ENCODE measurements around the gene ST3GAL4. TPM values are rescaled to one million over a fixed set of nuclear protein-coding genes. Genes with fewer than 3 reads are reported as not detected.

Gene ST3GAL4
- total and polyA plus RNA-seq, 9 of the 15 experiments (the other 6 are each of a cell fraction or from before 2014, with no cell fraction given) = 0.27 to 22.9 (median 10.5) TPM

DNA sequence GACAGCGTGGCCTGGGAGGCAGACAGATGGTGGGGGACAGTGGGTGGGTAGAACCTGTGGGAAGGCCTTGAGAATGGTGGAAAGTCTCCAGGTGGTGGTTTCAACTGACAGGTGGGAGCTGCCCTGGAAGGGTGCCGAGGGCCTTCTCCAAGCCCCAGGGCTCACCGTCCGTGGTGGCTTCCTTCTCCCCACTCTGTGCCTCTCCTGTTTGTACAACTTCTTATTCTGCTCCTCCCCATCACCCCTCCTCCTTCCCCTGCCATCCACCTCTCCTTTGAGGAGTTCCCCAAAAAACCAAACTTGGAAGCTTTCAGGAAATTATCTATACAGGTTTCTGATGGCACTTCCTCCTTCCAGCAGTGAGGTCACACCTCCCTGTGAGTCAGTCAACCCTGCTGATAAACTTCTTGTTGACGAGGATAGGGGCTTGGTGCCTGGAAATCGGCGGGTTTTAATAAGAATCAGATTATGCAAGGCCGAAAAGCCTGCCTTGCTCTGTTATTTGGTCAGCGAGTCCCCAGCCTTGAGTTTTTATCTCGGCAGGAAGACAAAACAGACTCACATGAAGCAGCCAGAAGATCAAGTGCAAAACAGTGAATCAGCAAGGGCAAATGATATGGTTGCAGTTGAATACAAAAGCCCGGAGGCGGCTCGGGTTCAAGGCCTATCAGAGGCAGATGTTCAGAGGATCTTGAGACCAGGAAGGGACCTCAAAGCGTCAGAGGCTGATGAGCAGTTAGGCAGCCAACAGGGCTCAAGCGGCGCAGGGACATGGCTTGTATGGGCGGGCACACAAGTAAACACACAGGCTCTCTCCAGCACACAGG is 9.5 kb upstream of the ST3GAL4 start (continued):
- TF ChIP-seq CBX3 (IDR thresholded peaks at IDR 0.05; ENCODE audit: borderline replicate concordance in 1 of 2, low read length in 2 of 2) (peak in 1 of 2 experiments; percentile 40; a peak in 2 of 3 replicates), RBFOX2 (IDR thresholded peaks at IDR 0.05; ENCODE audit: low read depth, low read length) (peak; percentile 63), FOXM1 (IDR thresholded peaks at IDR 0.05; ENCODE audit: low read depth) (peak; percentile 77), FOXM1 (CRISPR knock-in tag; IDR thresholded peaks at IDR 0.05; ENCODE audit: low read depth) (no peak), CCNT2 (IDR thresholded peaks at IDR 0.05; ENCODE audit: borderline replicate concordance, extremely low read depth, insufficient read length, low read depth, low read length) (peak; percentile 71), EP400 (IDR thresholded peaks at IDR 0.05) (peak; percentile 78), ZNF23 (CRISPR knock-in tag; IDR thresholded peaks at IDR 0.05) (no peak), HMG20A (CRISPR knock-in tag; conservative IDR thresholded peaks at IDR 0.05) (0 out of 2 replicates have a peak, but pooled peaks have one; percentile 40), ARID1B (IDR thresholded peaks at IDR 0.05) (peak; percentile 95), NBN (IDR thresholded peaks at IDR 0.05; ENCODE audit: low read depth) (peak; percentile 90), CBFA2T3 (IDR thresholded peaks at IDR 0.05) (peak; percentile 94), TRIM28 (IDR thresholded peaks at IDR 0.05) (0 out of 2 replicates have a peak, but pooled peaks have one; percentile 11), ZNF175 (CRISPR knock-in tag; IDR thresholded peaks at IDR 0.05; ENCODE audit: low read depth) (peak; percentile 29; the same call in 1 of the 2 replicates), ZBTB17 (CRISPR knock-in tag; IDR thresholded peaks at IDR 0.05) (peak; percentile 96)
- TF ChIP-seq, protein P1, sequence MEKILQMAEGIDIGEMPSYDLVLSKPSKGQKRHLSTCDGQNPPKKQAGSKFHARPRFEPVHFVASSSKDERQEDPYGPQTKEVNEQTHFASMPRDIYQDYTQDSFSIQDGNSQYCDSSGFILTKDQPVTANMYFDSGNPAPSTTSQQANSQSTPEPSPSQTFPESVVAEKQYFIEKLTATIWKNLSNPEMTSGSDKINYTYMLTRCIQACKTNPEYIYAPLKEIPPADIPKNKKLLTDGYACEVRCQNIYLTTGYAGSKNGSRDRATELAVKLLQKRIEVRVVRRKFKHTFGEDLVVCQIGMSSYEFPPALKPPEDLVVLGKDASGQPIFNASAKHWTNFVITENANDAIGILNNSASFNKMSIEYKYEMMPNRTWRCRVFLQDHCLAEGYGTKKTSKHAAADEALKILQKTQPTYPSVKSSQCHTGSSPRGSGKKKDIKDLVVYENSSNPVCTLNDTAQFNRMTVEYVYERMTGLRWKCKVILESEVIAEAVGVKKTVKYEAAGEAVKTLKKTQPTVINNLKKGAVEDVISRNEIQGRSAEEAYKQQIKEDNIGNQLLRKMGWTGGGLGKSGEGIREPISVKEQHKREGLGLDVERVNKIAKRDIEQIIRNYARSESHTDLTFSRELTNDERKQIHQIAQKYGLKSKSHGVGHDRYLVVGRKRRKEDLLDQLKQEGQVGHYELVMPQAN (IDR thresholded peaks at IDR 0.05; ENCODE audit: borderline replicate concordance) = no peak
- TF ChIP-seq, protein P2, sequence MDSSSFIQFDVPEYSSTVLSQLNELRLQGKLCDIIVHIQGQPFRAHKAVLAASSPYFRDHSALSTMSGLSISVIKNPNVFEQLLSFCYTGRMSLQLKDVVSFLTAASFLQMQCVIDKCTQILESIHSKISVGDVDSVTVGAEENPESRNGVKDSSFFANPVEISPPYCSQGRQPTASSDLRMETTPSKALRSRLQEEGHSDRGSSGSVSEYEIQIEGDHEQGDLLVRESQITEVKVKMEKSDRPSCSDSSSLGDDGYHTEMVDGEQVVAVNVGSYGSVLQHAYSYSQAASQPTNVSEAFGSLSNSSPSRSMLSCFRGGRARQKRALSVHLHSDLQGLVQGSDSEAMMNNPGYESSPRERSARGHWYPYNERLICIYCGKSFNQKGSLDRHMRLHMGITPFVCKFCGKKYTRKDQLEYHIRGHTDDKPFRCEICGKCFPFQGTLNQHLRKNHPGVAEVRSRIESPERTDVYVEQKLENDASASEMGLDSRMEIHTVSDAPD (CRISPR knock-in tag; IDR thresholded peaks at IDR 0.05) = no peak
- TF ChIP-seq, protein P3, sequence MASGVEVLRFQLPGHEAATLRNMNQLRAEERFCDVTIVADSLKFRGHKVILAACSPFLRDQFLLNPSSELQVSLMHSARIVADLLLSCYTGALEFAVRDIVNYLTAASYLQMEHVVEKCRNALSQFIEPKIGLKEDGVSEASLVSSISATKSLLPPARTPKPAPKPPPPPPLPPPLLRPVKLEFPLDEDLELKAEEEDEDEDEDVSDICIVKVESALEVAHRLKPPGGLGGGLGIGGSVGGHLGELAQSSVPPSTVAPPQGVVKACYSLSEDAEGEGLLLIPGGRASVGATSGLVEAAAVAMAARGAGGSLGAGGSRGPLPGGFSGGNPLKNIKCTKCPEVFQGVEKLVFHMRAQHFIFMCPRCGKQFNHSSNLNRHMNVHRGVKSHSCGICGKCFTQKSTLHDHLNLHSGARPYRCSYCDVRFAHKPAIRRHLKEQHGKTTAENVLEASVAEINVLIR (CRISPR knock-in tag; IDR thresholded peaks at IDR 0.05) = peak; percentile 54; the same call in 1 of the 2 replicates
- TF ChIP-seq, protein P4, sequence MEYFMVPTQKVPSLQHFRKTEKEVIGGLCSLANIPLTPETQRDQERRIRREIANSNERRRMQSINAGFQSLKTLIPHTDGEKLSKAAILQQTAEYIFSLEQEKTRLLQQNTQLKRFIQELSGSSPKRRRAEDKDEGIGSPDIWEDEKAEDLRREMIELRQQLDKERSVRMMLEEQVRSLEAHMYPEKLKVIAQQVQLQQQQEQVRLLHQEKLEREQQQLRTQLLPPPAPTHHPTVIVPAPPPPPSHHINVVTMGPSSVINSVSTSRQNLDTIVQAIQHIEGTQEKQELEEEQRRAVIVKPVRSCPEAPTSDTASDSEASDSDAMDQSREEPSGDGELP (CRISPR knock-in tag; IDR thresholded peaks at IDR 0.05; ENCODE audit: borderline replicate concordance) = peak; percentile 71

All from K562 (cell line).